T-helper 2 cell treated with Interferon-gamma antibody and Interleukin-4, amounts not matched to agents 100 ng/mL and 5 ng/mL, for 36 hours (primary cell): ENCODE data around the gene STARD13. TPM values are rescaled to one million over a fixed set of nuclear protein-coding genes. Genes with fewer than 3 reads are reported as not detected.

Experiments
- intact Hi-C: fragments of 100-400 bp; cut with micrococcal nuclease; formaldehyde crosslinking; loops from one replicate; pipeline ENCODE4 v1.15.1; 2023
- total RNA-seq: library from RNA; stranded (reverse); gene quantifications from 2 replicates; pipeline ENCODE4 v1.2.3, GENCODE V29; 2022

The STARD13 gene
- total RNA-seq, 1 donor from 2014 or later, result 0.34 TPM

GRCh38 chr13:33277946-33278345 lies 7.6 kb downstream of the STARD13 start:
- intact Hi-C loops, result no loop called here

GRCh38 chr13:33277037-33277740 lies 8.4 kb downstream of the STARD13 start:
- intact Hi-C loops, result no loop called here

DNA sequence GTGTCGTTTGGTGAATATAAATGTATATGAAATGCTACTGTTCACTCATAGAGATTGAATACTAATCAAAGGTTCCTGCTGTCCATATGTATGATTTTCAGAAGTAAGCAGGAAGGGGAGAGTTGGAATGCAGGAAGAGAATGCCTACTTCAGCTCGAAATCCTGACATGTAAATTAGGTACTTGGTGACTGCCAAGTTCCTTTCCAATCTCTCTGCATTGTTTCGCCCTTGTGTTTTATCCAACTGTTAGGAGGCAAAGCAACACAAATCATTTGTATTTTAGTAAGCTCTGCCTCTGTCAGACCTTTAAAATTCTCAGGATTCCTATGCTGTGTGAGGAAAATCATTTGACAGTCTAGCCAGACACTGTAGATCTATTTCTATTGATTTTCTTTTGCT lies 9.0 kb downstream of the STARD13 start:
- intact Hi-C loops, result no loop called here

DNA sequence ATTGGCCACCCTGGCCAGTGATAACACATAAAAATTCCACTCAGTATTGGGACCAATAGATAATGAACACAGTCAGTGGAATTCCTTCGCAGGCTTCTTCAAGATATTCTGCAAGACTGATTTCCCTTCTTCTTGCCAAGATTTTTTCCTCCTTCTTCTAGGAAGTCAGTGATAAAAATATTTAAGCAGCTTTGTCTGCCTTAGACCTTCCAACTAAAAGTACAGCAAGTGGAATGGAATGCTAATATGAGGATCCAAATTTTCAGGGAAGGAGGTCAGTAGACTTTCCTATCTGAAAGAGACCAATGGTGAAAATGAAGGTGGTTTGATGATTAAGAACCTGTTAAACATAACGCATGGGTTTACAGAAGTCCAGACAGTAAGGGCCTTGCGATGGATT lies 9.6 kb downstream of the STARD13 start:
- intact Hi-C loops, result no loop called here

GRCh38 chr13:33274264-33274663 lies 11.3 kb downstream of the STARD13 start:
- intact Hi-C loops, result no loop called here

- intact Hi-C loops, result no loop called here
Observed at GRCh38 chr13:33272531-33273124, 12.9 kb downstream of the STARD13 start.

- intact Hi-C loops, result no loop called here
Observed at GRCh38 chr13:33271759-33272158, 13.8 kb downstream of the STARD13 start.

DNA sequence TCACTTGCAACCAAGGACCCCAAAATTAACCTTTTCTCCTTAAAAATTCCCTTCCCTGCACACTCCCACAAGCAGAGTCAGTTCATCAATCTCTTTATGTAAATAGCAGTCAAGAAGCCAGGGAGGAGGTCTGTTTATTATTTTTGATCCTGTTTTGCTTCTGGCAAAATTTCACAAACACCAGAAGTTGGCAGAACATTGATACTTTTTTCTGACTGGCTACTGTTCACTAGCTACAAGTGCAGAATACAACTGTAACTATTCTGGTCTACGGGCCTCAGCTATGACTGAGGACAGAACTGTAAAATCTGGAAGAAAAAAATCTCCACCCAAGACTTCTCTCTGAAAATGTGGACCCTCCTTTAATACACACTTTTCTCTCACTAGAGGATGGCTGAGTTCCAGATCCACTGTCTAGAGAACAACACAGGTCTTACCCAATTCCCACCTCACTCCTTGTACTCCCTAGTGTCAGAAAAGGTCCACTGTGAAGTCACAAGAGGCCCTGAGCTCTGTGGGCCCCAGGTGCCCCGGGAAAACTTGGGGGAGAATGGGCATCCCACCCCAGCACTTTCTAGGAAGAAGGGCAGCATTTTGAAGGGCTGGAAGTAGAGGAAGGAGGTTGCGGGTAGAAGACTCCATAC lies 14.5 kb downstream of the STARD13 start:
- intact Hi-C loops, result no loop called here

DNA sequence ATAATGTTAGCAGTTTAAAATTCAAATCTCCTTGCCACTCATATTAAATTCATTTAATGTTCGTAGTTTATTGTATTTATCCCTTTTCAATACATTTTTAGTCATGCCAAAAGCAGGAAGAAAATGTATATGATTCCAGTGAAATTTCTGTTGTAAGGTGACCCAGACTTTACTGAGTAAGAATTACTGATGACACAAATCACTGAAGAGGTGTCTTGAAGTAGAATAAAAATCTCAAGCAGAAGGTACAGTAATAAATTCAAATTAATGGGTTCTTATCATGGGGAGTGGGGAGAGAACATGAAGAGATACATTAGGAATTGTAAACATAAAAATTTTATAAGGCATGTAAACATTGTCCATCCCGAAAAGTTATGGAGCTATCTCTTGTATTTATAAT lies 19.9 kb downstream of the STARD13 start:
- intact Hi-C loops, result no loop called here

GRCh38 chr13:33265133-33265532 lies 20.4 kb downstream of the STARD13 start:
- intact Hi-C loops, result no loop called here

DNA sequence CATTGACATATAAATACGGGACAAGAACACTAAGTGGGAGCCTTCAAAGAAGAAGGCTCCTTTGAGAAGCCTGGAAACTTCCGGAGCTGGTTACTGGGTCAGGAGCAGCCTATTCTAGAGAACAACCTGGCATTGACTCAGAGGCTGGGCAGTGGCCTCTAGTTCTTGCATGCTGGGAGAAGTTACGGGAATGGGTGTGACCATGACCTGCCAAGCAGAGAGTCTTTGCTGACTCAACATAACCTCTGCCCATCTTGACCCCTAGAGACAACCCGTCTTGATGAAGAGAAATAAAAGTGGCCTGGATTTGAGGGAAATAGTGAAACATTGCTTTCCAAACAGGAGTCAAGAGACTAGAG lies 21.0 kb downstream of the STARD13 start:
- intact Hi-C loops, result no loop called here

GRCh38 chr13:33263976-33264619 lies 21.5 kb downstream of the STARD13 start:
- intact Hi-C loops, result no loop called here

- intact Hi-C loops, result no loop called here
Observed at GRCh38 chr13:33263484-33263883, 22.1 kb downstream of the STARD13 start.

GRCh38 chr13:33262997-33263396 lies 22.6 kb downstream of the STARD13 start:
- intact Hi-C loops, result no loop called here

- intact Hi-C loops, result no loop called here
Observed at GRCh38 chr13:33262594-33262993, 23.0 kb downstream of the STARD13 start.

DNA sequence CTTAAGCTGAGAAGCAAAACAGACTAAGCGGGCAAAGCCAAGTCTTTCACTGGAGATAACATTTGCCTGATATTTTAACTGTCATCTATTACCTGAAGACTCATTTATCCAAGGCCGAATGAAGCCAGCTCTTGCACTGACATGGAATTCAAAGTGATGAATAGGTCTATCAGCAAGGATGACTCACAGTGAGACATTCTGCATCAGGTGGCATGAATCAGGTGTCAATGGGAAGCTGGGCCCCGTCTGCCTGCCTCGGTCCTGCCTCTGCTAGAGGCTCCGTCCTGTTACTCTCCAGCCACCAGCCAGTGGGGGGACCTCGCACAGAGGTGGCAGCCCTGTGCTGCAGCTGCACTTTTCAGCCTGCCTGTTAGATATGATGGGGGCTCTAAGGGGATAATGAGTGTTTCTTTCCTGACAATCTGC lies 23.5 kb downstream of the STARD13 start:
- intact Hi-C loops, result no loop called here

DNA sequence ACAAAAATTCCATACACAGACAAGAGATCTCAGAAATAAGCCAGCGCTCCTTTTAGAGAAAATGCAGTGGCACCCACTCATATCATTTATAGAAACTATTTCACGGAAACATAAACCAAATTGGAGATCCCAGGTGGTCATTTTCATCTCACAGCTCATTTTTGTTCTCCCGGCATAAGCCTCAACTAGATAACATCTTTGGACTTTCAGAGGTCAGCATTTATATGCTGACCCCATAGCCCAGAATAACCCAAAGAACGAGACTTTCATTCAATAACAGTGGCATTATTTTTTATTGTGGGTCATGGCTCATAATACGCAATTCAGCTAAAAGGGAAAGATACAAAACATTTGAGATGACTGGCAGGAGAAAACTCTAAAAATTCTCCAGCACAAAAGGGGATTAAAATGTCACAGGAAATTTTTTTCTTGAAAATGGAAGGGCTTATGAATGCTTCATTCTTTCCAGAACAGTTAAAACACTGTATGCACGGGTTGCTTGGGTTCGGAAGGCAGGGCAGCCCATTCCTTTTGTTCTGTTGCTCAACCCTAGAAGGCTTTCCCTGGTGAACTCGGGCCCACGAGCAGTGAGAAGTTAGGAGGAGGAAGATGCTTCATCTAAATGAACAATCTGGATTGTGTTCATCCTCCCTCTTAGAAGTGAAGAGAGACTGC lies 24.0 kb downstream of the STARD13 start:
- intact Hi-C loops, result no loop called here

- intact Hi-C loops, result no loop called here
Observed at GRCh38 chr13:33260168-33261098, 25.1 kb downstream of the STARD13 start.

DNA sequence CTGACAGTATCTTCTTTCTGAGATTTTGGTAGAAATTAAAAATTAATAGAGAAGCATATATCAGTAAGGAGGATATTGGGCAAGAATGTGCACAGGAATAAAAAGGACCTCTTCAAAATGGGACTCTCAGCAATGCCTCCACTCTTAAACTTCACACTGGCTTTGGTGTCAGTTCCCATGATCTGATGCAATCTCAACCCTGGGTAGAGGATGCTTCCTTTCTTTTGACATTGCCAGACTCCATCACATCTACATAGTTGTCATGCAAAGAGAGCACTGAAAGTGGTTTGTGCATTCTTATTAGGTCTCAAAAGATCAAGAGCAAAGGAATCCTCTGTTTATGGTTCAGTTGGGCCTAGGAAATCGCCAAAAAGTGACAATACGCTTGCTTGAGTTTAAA lies 26.3 kb downstream of the STARD13 start:
- intact Hi-C loops, result no loop called here

DNA sequence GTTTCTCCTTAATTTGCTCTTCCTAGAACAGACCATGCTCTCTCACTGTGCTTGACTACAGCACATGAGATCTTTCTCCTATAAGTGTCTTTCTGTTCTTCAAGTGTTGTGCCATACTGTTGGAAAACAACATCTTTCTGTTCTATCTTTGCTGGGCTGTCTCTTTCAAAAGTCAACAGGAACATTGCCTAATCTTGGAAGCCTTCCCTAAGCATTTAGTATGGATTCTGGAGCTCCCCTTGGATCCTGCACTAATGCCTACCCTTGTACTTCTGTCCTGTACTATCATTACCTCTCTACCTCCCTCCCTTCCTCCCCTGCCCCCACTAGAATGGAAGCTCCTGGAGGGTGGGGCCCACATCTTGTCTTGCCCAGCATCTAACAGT lies 26.8 kb downstream of the STARD13 start:
- intact Hi-C loops, result no loop called here
